HepG2 (cell line): ENCODE data around the gene FAM120B. TPM values are rescaled to one million over a fixed set of nuclear protein-coding genes. Genes with fewer than 3 reads are reported as not detected.
A peak's percentile ranks its signal among the peaks of the same experiment; 100 is the strongest.

Experiments
- ATRX ChIP-seq: sonication (generic); formaldehyde crosslinking; IDR thresholded peaks from 2 replicates; pipeline ENCODE4 v1.4.0; 2020; ENCODE audit warnings: missing genetic modification reagents, borderline replicate concordance
- CREM ChIP-seq, 2 experiments: sonication (generic) in 1 of 2; formaldehyde crosslinking in 1 of 2; IDR thresholded peaks; 2 replicates each; pipeline versions ENCODE4 v1.4.0 to v1.6.1; 2016 to 2020; ENCODE audit warnings: antibody characterized with exemption in 1 of 2, mild to moderate bottlenecking in 1 of 2, missing genetic modification reagents in 1 of 2
- ETV6 ChIP-seq: sonication (generic); formaldehyde crosslinking; conservative IDR thresholded peaks from 2 replicates; pipeline ENCODE4 v1.4.0; 2020; ENCODE audit warnings: missing genetic modification reagents
- FLYWCH1 ChIP-seq: sonication (generic); formaldehyde crosslinking; IDR thresholded peaks from 2 replicates; pipeline ENCODE4 v1.8.1; 2023; ENCODE audit warnings: mild to moderate bottlenecking, missing genetic modification reagents
- HNF4A ChIP-seq: sonication (generic); formaldehyde crosslinking; IDR thresholded peaks from 2 replicates; pipeline ENCODE4 v1.4.0; 2020; ENCODE audit warnings: missing genetic modification reagents
- HNRNPH1 ChIP-seq: fragments of 200-400 bp; formaldehyde crosslinking; optimal IDR thresholded peaks from 2 replicates; pipeline ENCODE3; 2017; ENCODE audit warnings: mild to moderate bottlenecking, low read depth, low read length
- MTF1 ChIP-seq: sonication (generic); formaldehyde crosslinking; IDR thresholded peaks from 2 replicates; pipeline ENCODE4 v1.5.0; 2020; ENCODE audit warnings: missing genetic modification reagents
- PAX8 ChIP-seq: sonication (generic); formaldehyde crosslinking; IDR thresholded peaks from 2 replicates; pipeline ENCODE4 v1.8.0; 2022; ENCODE audit warnings: mild to moderate bottlenecking, missing genetic modification reagents, borderline replicate concordance
- SATB2 ChIP-seq: sonication (generic); formaldehyde crosslinking; IDR thresholded peaks from 2 replicates; pipeline ENCODE4 v1.5.0; 2020; ENCODE audit warnings: missing genetic modification reagents
- TBX3 ChIP-seq: fragments of 450-650 bp; IDR thresholded peaks from 2 replicates; pipeline ENCODE4 v1.6.1; 2017; ENCODE audit warnings: antibody characterized with exemption, mild to moderate bottlenecking, inconsistent platforms, borderline replicate concordance
- ZBTB3 ChIP-seq: sonication (generic); formaldehyde crosslinking; IDR thresholded peaks from 2 replicates; pipeline ENCODE4 v1.4.0; 2020; ENCODE audit warnings: low read depth, mild to moderate bottlenecking, moderate library complexity, missing genetic modification reagents, borderline replicate concordance
- ZMYM4 ChIP-seq: sonication (generic); formaldehyde crosslinking; IDR thresholded peaks from 2 replicates; pipeline ENCODE4 v1.8.1; 2023; ENCODE audit warnings: mild to moderate bottlenecking, missing genetic modification reagents
- ZNF235 ChIP-seq: sonication (generic); formaldehyde crosslinking; IDR thresholded peaks from 2 replicates; pipeline ENCODE4 v1.8.1; 2023; ENCODE audit warnings: mild to moderate bottlenecking, missing genetic modification reagents, borderline replicate concordance
- ZNF607 ChIP-seq: sonication (generic); formaldehyde crosslinking; IDR thresholded peaks from 2 replicates; pipeline ENCODE4 v1.5.1; 2020; ENCODE audit warnings: missing genetic modification reagents, mild to moderate bottlenecking, borderline replicate concordance
- ZNF615 ChIP-seq: sonication (generic); formaldehyde crosslinking; IDR thresholded peaks from 2 replicates; pipeline ENCODE4 v1.5.0; 2020; ENCODE audit warnings: mild to moderate bottlenecking, missing genetic modification reagents, borderline replicate concordance
- ZNF773 ChIP-seq: sonication (generic); formaldehyde crosslinking; IDR thresholded peaks from 2 replicates; pipeline ENCODE4 v1.4.0; 2020; ENCODE audit warnings: missing genetic modification reagents, borderline replicate concordance
- ZNF841 ChIP-seq: sonication (generic); formaldehyde crosslinking; IDR thresholded peaks from 2 replicates; pipeline ENCODE4 v1.8.1; 2023; ENCODE audit warnings: missing genetic modification reagents, borderline replicate concordance
- polyA plus RNA-seq, 8 experiments: library from polyadenylated mRNA; depleted of rRNA in 3 of 8; stranded (reverse) in 7 of 8; unstranded in 1 of 8; fragments of >200 nt; fragmentation: Illumina TruSeq in 4 of 8; extraction: Trizol in 4 of 8; gene quantifications; 2 replicates each; pipeline versions ENCODE4 v1.2.1 to v1.2.3, GENCODE V29; 2011 to 2016; ENCODE audit warnings: low read depth in 4 of 8, missing spikeins in 1 of 8, mixed read lengths in 1 of 8; ENCODE audit not compliant: insufficient read depth in 1 of 8
- total RNA-seq, 5 experiments: library from RNA; depleted of rRNA; stranded (reverse); fragments of >200 nt; fragmentation: Illumina TruSeq; extraction: Trizol; gene quantifications; 2 replicates each; pipeline ENCODE4 v1.2.3, GENCODE V29; 2016; ENCODE audit warnings: low read depth in 1 of 5
- TF ChIP-seq, protein P1 (sequence below): sonication (generic); formaldehyde crosslinking; IDR thresholded peaks from 2 replicates; pipeline ENCODE4 v1.5.0; 2020; ENCODE audit warnings: mild to moderate bottlenecking, missing genetic modification reagents
- TF ChIP-seq, protein P2 (sequence below): sonication (generic); formaldehyde crosslinking; IDR thresholded peaks from 2 replicates; pipeline ENCODE4 v1.5.0; 2020; ENCODE audit warnings: missing genetic modification reagents, mild to moderate bottlenecking, borderline replicate concordance
- TF ChIP-seq, protein P3 (sequence below): sonication (generic); formaldehyde crosslinking; conservative IDR thresholded peaks from 2 replicates; pipeline ENCODE4 v1.8.1; 2023; ENCODE audit warnings: missing genetic modification reagents
- TF ChIP-seq, protein P4 (sequence below): sonication (generic); formaldehyde crosslinking; IDR thresholded peaks from 2 replicates; pipeline ENCODE4 v1.8.1; 2022; ENCODE audit warnings: low read depth, mild to moderate bottlenecking, missing genetic modification reagents
- TF ChIP-seq, protein P5 (sequence below): sonication (generic); formaldehyde crosslinking; IDR thresholded peaks from 2 replicates; pipeline ENCODE4 v1.8.0; 2022; ENCODE audit warnings: mild to moderate bottlenecking, missing genetic modification reagents, moderate library complexity

The FAM120B gene
- total and polyA plus RNA-seq, 2 of the 13 experiments (the other 11 are each of a cell fraction or from before 2014, with no cell fraction given), result 9.2 to 10.7 TPM

DNA sequence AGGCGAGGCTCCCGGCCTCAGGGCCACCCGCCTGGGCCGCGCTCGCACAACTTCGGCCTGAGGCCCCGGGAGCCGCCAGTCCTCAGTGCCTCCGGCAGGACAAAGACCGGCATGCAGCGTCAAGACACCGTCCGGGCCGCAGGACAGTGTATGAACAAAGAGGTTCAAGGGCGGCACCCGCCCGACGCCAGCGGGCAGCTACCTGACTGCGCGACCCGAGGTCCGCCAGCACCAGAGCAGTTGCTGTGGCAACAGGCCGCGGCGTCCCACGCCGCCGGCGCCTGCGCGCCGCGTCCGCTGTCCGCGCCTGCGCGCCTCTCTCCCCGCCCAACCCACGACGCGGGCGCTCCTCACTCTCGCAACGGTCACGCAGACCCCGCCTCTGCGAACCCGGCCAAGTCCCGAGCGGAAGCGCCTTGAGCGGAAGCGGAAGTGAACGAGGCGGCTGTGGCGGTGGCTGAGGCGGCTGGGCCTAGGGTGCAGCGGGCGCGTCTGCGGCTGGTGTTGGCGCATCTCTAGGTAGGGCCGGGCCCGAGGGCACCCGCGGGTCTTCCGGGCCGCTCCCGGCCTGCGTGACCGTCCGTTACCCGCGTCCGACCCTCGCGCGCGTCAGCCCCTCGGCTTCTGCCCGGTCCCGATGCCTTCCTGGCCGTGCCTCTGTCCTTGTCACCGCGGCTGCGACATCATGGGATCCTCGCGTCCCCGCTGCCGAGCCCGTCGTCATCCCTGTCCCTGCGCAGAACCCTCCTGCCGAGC lies at the start of gene FAM120B (continued):
- peak; percentile 80; the same call in 1 of the 2 replicates for TF ChIP-seq MTF1 (CRISPR knock-in tag)
- TF ChIP-seq ZNF607 (CRISPR knock-in tag), result peak; percentile 89
- TF ChIP-seq ZNF841, result no peak
- peak; percentile 65; the same call in 1 of the 2 replicates for TF ChIP-seq SATB2 (CRISPR knock-in tag)
- TF ChIP-seq, protein P1, sequence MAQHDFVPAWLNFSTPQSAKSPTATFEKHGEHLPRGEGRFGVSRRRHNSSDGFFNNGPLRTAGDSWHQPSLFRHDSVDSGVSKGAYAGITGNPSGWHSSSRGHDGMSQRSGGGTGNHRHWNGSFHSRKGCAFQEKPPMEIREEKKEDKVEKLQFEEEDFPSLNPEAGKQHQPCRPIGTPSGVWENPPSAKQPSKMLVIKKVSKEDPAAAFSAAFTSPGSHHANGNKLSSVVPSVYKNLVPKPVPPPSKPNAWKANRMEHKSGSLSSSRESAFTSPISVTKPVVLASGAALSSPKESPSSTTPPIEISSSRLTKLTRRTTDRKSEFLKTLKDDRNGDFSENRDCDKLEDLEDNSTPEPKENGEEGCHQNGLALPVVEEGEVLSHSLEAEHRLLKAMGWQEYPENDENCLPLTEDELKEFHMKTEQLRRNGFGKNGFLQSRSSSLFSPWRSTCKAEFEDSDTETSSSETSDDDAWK (CRISPR knock-in tag), result no peak
- peak; percentile 97; the same call in 1 of the 2 replicates for TF ChIP-seq ZNF773
- peak; percentile 94 for TF ChIP-seq PAX8 (CRISPR knock-in tag)
- no peak for TF ChIP-seq ZNF615 (CRISPR knock-in tag)
- TF ChIP-seq, protein P2, sequence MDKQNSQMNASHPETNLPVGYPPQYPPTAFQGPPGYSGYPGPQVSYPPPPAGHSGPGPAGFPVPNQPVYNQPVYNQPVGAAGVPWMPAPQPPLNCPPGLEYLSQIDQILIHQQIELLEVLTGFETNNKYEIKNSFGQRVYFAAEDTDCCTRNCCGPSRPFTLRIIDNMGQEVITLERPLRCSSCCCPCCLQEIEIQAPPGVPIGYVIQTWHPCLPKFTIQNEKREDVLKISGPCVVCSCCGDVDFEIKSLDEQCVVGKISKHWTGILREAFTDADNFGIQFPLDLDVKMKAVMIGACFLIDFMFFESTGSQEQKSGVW (CRISPR knock-in tag), result 0 out of 2 replicates have a peak, but pooled peaks have one; percentile 70
- TF ChIP-seq, protein P3, sequence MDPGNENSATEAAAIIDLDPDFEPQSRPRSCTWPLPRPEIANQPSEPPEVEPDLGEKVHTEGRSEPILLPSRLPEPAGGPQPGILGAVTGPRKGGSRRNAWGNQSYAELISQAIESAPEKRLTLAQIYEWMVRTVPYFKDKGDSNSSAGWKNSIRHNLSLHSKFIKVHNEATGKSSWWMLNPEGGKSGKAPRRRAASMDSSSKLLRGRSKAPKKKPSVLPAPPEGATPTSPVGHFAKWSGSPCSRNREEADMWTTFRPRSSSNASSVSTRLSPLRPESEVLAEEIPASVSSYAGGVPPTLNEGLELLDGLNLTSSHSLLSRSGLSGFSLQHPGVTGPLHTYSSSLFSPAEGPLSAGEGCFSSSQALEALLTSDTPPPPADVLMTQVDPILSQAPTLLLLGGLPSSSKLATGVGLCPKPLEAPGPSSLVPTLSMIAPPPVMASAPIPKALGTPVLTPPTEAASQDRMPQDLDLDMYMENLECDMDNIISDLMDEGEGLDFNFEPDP, result no peak
- peak; percentile 97 for TF ChIP-seq ZNF235 (CRISPR knock-in tag)
- no peak for TF ChIP-seq HNF4A (CRISPR knock-in tag)
- no peak for TF ChIP-seq FLYWCH1 (CRISPR knock-in tag)
- no peak for TF ChIP-seq CREM (IDR thresholded peaks at IDR 0.05)
- no peak for TF ChIP-seq CREM (CRISPR knock-in tag; IDR thresholded peaks at IDR 0.05)
- TF ChIP-seq, protein P4, sequence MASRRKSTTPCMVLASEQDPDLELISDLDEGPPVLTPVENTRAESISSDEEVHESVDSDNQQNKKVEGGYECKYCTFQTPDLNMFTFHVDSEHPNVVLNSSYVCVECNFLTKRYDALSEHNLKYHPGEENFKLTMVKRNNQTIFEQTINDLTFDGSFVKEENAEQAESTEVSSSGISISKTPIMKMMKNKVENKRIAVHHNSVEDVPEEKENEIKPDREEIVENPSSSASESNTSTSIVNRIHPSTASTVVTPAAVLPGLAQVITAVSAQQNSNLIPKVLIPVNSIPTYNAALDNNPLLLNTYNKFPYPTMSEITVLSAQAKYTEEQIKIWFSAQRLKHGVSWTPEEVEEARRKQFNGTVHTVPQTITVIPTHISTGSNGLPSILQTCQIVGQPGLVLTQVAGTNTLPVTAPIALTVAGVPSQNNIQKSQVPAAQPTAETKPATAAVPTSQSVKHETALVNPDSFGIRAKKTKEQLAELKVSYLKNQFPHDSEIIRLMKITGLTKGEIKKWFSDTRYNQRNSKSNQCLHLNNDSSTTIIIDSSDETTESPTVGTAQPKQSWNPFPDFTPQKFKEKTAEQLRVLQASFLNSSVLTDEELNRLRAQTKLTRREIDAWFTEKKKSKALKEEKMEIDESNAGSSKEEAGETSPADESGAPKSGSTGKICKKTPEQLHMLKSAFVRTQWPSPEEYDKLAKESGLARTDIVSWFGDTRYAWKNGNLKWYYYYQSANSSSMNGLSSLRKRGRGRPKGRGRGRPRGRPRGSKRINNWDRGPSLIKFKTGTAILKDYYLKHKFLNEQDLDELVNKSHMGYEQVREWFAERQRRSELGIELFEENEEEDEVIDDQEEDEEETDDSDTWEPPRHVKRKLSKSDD (CRISPR knock-in tag), result peak; percentile 17; the same call in 1 of the 2 replicates
- TF ChIP-seq, protein P5, sequence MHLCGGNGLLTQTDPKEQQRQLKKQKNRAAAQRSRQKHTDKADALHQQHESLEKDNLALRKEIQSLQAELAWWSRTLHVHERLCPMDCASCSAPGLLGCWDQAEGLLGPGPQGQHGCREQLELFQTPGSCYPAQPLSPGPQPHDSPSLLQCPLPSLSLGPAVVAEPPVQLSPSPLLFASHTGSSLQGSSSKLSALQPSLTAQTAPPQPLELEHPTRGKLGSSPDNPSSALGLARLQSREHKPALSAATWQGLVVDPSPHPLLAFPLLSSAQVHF (CRISPR knock-in tag), result peak; percentile 81; the same call in 1 of the 2 replicates
- TF ChIP-seq TBX3, result no peak
- no peak for TF ChIP-seq HNRNPH1
- TF ChIP-seq ATRX (CRISPR knock-in tag), result no peak
- TF ChIP-seq ZMYM4 (CRISPR knock-in tag), result peak; percentile 74; the same call in 1 of the 2 replicates
- TF ChIP-seq ETV6 (CRISPR knock-in tag), result peak; percentile 96
- no peak; the same call in 1 of the 2 replicates for TF ChIP-seq ZBTB3 (CRISPR knock-in tag)
